ENCODE measurements around the gene HNRNPF.

HNRNPF gene

DNA sequence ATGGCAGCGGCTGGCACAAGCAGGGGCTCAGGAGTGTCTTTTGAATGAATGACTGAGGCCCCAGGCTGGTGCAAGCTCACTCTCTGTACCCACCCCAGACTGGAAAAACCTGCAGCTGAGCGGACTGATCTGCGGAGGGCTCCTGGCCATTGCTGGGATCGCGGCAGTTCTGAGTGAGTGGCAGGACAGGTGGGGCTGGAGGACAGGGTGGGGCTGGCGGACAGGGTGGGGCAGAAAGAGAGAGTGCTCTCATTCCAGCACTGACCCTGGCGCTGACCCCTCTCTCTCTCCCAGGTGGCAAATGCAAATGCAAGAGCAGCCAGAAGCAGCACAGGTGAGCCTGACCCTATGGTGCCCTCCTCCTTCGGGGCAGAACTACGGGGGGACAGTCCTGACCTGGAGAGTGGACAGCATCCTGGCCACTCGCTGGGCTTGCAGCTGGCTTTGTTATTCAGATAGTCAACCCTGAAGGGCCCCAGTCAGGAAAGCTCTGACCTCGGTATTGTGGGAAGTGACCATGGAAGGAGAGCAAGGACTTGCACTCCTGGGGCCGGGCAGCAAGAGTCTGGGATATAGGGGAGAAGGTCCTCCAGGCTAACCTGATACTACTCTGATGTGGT lies 33.5 kb downstream of the HNRNPF start:
- DNase-seq = no peak

DNA sequence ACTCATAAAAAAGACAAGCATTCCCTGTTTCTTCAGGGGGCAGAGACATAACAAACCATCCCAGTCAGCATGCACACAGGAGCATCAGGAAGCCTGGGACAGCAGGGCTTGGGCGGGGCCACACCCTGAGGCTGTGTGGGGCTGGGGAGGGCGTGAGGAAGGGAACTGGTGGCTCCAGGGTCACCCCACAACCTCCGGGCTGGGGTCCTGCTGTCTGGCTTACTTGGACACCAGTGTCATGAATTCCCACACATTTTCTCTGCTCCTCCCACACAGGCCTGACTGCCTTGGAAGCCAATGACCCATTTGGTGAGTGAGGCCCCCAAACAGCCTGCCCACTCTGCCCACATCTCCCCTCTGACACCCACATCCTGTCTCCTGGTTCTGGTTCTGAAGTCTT lies 34.8 kb downstream of the HNRNPF start:
- DNase-seq = no peak

DNA sequence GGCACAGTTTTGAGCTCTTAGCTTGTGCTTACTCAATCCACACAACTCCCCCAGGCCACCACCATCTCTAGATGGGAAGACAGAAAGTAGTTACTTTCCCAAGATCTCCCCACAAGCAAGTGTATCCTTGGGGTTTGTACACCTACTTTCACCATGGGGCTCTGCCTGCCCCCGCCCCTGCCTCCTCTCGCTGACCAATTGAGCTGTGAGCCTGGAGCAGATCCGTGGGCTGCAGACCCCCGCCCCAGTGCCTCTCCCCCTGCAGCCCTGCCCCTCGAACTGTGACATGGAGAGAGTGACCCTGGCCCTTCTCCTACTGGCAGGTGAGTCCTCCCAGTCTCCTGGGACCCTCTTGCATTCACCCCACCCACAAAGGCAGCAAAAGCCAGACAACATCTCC lies 35.5 kb downstream of the HNRNPF start:
- no peak for DNase-seq

DNA sequence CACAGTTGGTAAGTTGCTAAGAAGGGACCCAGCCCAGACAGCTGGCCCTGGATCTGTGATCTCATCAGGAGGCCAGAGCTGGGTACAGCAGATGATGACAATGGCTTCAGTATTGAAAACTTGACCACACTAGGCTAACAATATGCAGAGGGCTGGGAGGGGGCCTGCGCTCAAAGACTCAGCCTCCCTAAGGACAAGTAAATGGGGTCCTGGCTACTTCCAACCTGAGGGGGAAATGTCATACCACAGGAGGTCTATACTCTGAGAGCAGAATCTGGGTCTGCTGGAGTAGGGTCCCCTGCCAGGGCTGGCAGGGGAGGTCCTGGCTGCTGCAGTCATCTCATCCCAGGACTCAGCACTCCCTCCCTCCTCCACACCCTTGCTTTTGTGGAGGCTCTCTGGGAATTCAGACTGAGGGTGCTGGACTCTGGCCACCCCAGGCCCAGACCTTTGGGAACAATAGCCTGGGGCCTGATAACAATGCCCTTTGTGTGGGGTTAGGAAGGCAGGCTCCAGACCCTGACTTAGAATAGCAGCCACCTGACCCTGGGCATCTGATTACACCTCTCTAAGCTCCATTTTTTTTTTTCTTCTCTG lies 36.1 kb downstream of the HNRNPF start:
- no peak for DNase-seq

DNA sequence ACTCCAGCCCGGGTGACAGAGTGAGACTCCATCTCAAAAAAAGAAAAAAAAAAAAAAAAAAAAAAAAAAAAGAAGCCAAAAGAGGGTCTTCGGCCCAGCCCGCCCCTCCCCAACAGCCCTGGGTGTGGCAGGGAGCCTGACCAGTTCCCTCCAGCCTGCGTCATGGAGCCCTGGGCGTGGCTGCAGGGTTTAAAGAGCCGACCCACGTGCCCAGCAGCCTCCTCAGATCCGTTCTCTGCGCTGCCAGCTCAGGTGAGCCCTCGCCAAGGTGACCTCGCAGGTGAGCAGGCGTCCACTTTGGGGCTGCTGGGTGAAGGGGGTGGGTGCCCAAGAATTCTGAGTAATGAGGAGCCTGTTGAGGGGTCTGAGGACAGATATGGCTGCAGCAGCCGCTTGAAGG lies 37.6 kb downstream of the HNRNPF start, which contains the start of gene FXYD4:
FXYD4 (plus strand) TSS at position 219 of the 400 bp plus-strand sequence. CDS start 2,111 bp downstream, outside the sequence.
- DNase-seq = no peak

DNA sequence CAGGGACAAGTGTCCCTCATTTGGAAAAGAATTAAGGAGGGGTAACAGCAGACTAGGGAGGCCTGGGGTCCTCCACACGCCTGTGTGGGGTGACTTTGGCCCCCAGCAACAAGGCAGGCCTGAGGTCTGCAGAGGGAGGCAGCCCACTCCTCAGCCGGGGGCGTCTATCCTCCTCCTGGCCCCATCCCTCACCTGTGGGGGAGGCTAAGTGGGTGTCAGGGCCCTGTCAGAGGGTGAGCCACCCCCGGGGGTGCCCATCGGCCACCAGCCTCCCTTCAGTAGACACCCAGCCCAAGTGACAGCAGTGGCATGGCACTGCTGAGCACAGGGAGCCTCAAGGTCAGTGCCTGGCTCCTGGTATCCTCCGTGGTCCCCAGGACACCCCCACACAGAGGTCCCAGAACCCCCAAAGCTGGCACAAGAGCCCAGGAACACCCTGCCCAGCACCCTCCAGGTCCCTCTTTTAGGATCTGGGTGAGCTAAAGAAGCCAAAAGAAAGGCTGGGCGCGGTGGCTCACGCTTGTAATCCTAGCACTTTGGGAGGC lies 38.2 kb downstream of the HNRNPF start:
- DNase-seq = no peak

DNA sequence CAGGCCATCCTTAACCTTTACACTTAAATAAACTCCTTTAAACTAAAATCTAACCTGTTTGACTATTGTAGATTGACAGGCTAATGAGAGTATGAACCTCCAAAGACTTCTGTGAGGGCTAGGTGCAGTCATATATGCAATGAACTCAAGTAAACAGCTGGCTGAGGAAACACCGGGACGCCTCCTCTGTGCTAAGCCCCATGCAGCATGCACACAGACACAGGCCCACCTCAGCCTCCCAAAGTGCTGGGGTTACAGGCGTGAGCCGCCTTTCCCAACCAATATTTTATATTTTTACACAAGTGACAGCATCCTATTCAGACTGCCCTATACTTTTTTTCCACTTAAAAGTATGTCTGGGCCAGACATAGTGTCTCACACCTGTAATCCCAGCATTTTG lies 39.1 kb downstream of the HNRNPF start:
- no peak for DNase-seq

DNA sequence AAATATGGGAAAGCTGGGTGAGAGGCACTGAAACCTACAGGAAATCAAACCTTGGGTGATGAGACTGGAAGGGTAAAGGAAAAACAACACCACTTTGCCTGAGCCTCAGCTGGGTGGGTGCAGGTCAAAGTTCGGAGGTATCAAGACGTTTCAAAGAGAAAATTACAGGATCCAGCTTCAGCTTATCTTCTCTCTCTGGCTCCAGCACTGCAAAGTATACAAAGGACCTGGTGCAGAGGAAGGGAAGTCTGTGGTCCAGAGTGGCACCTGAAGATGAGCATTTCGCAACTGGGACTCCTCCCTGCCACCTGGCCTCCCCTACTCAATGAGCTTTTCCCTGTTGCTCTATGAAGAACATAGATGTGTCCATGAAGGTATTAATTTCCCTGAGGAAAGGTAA lies 44.0 kb downstream of the HNRNPF start:
- DNase-seq = no peak

DNA sequence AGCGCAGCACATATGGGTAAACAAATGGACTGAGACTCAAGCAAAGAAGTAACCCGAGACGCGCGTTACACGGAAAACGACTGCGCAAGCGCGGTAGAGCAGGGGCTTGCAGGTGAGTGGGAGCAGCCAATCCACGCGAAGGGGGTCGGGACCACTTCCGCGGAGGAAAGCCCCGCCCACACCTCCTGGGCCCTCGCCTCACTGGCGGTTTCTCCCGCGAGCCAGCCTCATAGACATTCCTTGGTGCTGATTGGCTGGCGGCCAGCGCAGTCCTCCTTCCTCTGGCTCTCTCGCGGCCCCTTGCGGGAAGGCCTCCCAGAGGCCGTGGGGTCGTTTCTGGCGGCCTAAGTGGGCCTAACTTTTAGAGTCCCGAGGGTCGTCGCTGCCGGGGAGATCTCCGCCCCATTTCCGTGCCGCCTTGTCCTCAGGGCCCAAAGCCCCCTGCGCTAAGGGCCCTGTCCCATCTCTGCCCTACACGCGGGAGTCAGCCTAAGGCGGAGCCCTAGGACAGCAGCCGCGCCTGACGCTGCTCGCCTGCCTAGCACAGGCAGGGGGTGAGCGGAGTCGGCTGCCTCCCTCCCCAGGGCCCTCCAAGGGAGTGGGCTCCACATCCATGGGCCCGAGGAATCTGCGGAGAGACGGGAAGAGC lies 46.7 kb downstream of the HNRNPF start:
- peak; percentile 91 to 93 for DNase-seq

DNA sequence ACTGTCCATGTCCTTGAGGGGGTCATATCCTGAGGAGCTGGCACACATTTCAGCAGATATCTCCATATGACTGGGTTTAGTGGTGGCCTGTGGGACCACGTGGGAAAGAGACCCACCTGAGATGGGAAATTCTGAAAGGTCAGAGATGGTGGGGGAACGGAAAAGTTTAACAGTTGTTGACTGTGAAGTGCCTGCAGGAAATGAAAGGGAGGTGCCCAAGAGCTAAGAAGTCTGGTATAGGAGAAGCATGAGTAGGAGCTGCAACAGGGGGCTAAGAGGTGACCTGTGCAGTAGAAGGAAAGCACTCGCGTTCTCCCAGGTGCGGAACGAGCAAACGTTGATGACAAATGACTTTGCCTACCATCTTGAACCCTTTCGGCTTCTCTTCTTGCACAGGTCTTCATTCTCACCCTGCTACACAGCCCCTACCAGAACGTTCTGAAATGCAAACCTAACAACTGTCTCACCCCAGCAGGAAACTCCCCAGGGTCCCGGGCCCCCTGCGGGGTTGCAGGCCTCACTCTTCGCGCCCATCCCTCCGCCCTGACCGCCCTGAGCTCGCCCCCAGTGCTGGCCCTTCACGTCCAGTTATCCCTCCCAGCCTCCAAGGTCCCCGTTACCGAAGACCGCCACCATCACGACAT lies 47.3 kb downstream of the HNRNPF start:
- no peak for DNase-seq

DNA sequence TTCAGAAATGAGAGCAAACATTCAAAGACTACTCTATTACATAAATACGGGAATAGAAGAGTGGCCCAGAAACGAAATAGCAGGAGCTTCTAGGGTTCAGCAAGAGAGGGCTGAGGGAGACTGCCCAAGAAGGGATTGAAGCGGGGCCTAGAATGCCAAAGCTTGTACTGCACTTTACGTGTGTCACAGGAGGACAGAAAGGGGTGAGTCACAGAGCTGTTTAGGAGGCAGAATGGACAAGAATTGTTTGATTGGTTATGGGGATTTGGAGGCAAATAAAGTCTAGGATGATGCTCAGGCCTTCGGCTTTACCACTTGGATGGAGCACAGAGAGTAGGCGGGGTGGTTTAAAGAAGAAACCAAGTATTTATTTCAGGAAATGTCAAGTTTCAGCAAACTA lies 48.9 kb downstream of the HNRNPF start:
- DNase-seq = no peak

DNA sequence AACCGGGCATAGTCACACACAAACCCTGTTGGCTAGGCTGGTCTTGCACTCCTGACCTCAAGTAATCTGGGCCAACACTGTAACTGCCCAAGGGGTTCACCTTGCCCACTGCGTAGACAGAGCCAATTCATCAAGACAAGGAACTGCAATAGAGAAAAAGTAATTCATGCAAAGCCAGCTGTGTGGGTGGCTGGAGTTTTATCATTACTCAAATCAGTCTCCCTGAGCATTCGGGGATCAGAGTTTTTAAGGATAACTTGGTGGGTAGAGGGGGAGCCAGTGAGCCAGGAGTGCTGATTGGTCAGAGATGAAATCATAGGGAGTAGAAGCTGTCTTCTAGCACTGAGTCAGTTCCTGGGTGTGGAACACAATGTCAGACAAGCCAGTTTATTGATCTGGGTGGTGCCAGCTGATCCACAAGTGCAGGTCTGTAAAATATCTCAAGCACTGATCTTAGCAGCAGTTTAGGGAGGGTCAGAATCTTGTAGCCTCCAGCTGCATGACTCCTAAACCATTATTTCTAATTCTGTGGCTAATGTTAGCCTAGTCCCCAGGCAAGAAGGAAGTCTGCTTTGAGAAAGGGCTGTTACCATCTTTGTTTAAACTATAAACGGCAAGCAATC lies 53.1 kb downstream of the HNRNPF start:
- DNase-seq = peak; percentile 14 to 32

DNA sequence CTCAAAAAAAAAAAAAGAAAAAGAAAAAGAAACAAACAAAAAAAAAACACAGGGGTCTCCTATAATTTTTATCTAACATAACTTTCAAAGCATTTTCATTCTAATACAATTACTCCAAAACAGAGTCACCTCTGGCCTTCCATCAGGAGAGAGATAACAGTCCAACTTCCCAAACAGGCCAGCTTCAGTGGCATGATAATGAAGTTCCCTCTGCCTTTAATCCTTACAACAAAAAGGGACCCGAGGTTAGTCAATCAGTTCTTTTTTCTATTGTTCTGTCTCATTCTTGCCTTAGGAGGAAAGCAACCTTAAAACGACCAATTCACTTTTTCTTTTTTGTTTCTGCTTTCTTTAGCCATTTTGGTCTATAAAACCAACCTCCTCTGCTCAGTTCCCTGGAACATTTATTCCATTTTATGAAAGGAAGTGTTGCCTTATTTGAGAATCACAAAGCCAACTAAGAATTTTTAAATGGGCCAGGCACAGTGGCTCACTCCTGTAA lies 54.1 kb downstream of the HNRNPF start:
- no peak for DNase-seq

DNA sequence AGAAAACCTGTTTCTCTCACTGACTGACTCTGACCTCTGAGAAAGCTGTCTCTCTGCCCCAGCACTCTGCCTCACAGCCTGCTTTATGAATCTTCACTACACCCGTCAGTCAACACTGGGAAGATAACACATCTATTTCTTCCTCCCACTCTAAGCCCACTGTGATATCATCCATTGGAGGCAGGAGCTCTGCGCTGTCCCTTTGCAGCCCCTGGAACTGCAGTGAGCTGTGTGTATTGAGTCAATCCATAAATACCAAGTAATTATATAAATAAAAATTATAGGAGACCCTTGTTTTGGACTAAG lies 54.7 kb downstream of the HNRNPF start:
- DNase-seq = no peak

DNA sequence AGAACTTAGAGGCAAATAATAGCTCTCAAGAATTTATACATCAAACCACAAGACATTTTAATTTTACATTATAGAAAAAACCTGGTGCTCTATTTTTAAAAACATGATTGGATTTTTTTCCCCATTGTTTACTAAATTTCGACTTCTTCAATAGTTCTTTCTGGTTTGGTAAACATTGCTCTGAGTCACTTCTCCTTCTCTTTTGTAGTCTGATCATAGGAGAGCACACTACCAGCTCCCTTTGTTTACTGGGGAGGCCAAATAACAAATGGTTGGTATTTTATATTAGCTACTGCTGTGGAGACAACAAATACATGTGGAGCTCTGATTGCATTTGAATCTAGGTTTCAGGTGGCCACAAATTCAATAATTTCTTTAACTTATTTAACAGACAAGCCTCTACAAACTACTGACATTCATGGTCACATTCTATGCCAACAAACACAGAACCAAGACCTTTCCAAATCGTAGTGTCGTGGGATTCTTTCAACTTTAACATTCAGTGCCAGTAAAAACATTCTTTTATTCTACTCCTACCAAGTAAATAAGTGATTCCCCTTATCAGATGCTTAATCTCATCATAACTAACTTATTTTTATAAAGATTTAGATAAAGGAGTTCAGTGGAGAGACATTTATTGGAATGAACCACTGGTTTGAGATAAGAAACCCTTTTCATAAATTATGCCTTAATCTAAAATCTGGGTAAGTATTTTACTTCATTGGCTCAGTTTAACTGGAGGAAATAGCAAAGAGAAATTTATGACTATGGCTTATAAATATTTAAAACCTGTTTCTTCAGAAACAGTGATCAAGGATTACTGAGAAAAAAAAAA lies 55.3 kb downstream of the HNRNPF start:
- DNase-seq = no peak

DNA sequence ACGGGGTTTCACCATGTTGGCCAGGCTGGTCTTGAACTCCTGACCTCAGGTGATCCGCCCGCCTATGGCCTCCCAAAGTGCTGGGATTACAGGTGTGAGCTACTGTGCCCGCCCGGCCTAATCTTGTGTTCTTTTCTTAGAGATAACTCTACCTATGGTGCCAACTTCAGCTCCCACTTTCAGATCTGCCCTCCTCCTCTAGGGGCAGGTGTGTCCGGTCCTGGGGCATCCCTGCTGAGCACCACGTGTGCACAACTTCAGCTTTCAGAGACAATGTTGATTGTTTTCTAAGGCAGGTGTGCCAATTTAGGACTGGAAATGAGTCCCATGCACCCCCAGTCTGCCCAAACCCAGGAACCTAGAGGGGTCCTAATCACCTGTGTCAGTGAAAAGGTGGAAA lies 56.0 kb downstream of the HNRNPF start:
- DNase-seq = no peak

DNA sequence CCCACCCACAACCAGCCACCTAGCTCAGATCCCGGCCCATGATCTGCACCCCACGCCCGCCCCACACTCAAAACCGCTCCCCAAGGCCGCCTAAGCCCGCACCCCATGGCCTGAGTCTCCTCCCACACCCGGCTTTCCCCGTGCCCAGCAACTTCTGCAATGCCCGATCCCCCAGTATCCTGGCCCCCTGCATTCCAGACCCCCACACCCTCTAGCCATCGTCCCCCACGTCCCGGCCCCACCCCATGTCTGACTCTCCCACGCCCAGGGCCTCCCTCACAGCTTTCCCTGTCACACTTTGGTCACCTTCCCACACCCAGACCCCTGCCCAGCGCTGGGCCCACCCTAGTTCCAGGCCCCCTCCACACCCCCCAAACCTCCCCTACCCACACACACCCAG lies 57.7 kb downstream of the HNRNPF start:
- no peak for DNase-seq

DNA sequence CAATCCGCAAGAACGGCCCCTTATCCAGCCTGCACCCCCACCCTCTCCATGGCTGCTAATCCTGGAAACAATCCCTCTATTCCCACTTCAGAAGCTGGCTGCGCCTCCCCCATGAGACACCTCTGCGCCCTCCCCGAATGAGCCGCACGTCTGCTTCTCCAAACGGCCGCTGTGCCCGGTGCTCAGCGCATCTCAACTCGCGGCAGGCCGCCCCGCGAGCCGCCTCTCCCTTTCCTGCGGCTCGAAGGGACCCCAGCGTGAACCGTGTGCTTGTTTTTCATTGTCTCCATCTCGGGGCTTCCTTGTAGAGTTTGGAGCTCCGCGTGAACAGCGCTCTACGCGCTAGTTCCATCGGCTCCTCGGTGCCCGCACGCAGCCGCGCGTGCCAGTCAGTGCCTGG lies 58.3 kb downstream of the HNRNPF start:
- DNase-seq = no peak

DNA sequence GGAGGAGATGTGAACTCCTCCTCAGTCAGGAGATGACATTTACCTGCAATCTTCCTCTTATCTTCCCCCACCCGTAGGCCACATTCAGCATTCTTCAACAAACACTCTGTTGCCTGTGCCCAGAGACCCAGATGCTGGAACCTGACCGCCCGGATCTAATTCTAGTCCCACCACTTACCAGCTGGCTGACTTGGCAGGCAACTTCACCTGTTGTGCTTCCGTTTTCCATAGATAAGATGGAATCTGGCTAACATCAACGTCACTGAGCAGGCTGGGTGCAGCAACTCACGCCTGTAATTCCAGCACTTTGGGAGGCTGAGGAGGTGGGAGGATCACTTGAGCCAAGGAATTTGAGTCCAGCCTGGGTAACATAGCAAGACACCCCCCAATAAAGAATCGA lies 58.8 kb downstream of the HNRNPF start:
- DNase-seq = no peak

DNA sequence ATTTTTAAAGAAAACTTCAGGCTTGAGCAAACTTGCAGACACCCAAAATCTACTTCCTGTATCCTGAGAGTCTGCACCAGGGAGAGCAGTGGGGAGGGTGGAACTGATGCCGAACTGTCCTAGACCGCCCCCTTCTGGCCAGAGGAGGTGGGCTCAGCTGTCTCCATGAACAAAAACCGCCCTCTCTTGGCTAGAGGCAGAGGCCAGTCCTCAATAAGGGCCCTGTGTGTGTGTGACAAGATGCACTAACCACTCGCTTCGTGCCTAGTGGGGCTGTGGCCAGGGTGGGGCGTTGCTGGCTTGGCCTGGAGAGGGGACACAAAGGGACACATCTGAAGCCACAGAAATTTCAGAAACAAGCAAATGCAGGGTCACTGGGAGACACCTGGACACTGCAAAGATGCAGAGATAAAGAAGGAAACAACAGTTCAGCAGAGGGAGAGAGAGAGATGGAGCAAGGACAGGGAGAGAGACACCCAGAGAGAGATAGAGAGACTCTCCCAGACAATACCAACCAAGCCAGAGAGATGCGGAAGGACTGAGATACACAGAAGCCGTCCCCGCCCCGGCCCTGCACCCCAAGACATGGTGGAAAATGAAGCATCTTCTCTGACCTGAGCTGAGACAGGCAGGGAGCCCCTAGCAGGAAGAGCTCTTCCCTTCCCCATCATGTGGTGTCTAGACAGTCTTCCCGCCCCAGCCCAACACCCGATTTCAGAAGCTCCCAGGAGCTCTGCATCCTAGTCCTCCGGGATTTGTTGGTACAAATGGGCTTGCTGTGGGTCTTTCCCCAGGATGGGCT lies 60.3 kb downstream of the HNRNPF start:
- peak; percentile 79 to 94 for DNase-seq

DNA sequence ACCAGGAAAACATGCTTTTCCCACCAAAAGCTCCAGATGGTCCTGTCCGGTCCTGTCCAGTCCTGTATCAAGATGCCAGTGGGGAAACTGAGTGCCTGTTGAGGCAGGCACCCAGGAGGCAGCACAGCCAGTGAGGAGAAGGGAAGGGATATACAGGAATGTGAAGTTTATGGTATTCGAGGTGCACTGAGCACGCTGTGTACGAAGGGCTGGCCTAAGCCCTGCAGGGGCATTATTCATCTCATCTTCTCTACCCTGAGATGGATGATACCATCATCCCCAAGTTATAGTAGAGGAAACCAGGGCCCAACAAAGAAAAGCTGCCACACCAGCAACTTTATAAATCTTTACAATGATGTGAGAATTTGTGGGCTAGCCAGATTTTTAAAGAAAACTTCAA lies 61.0 kb downstream of the HNRNPF start:
- DNase-seq = no peak
